Epithelial cell of proximal tubule (primary cell): ENCODE measurements around the gene STAT6. TPM values are rescaled to one million over a fixed set of nuclear protein-coding genes. Genes with fewer than 3 reads are reported as not detected.

Experiments
- DNase-seq: peaks from one replicate; pipeline ENCODE4 v3.0.0-alpha.2; 2011; ENCODE audit warnings: low read depth
- H3K4me3 ChIP-seq: 2 replicates; pipeline ENCODE4 v1.5.1; 2011; ENCODE audit warnings: low read depth, mild to moderate bottlenecking, low read length
- total RNA-seq: library from RNA; depleted of rRNA; stranded (reverse); fragments of >200 nt; gene quantifications from 2 replicates; pipeline ENCODE4 v1.2.3, GENCODE V29; 2015
- TF ChIP-seq, protein P1 (sequence below): conservative IDR thresholded peaks from 2 replicates; pipeline ENCODE4 v1.5.1; 2012; ENCODE audit warnings: low read depth, mild to moderate bottlenecking, low read length

STAT6 gene
- total RNA-seq, 1 donor from 2014 or later = 71.4 TPM

- H3K4me3 ChIP-seq = no peak within 1 kb of the TSS
- no peak for DNase-seq
- TF ChIP-seq, protein P1, sequence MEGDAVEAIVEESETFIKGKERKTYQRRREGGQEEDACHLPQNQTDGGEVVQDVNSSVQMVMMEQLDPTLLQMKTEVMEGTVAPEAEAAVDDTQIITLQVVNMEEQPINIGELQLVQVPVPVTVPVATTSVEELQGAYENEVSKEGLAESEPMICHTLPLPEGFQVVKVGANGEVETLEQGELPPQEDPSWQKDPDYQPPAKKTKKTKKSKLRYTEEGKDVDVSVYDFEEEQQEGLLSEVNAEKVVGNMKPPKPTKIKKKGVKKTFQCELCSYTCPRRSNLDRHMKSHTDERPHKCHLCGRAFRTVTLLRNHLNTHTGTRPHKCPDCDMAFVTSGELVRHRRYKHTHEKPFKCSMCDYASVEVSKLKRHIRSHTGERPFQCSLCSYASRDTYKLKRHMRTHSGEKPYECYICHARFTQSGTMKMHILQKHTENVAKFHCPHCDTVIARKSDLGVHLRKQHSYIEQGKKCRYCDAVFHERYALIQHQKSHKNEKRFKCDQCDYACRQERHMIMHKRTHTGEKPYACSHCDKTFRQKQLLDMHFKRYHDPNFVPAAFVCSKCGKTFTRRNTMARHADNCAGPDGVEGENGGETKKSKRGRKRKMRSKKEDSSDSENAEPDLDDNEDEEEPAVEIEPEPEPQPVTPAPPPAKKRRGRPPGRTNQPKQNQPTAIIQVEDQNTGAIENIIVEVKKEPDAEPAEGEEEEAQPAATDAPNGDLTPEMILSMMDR = no peak
These were observed 61.3 kb downstream of the STAT6 start, which contains the start of gene MYO1A for GRCh38 chr12:57049890-57050289. TSS of gene MYO1A (minus strand) at chr12:57050129. CDS start at chr12:57048323, 1,806 bp downstream.

DNA sequence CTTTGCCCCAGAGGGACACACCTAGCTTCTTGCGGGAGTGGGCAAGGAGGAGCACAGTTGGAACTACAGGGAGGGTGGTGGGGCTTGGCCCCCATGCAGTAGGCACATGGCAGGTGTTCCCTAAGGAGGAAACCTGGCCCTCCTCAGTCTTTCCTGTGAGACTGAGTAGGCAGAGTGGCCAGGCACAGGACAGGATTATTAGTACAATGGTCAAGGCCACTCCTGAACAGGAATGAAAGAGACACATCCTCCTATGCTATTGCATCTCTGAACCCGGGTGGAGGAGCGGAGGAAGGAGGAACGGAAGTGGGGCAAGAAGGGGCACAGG lies 62.1 kb downstream of the STAT6 start:
- TF ChIP-seq, protein P1 = no peak
- DNase-seq = no peak
- H3K4me3 ChIP-seq = no peak overlapping the region

- TF ChIP-seq, protein P1 = no peak
- no peak for DNase-seq
These were observed 62.6 kb downstream of the STAT6 start for GRCh38 chr12:57048423-57049118.

DNA sequence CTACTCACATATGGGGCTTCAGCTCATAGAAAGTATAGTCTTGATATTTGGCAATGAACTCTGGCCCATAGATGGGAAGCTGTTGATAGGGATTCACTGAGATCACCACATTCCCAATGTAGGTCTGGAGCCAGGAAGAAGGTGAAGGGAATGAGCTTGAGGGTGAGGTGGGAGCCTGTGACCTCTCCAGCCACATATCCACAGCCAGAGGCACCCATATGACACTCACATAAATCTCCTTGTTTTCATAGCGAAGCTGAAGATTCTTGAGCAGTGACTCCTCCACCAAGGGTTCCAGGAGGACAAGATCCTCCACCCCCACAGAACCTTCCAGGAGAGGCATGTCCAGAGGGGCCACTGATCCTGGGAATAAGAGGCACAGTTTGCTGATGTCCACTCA lies 63.2 kb downstream of the STAT6 start:
- TF ChIP-seq, protein P1 = no peak
- DNase-seq = no peak
- H3K4me3 ChIP-seq = no peak overlapping the region

More at GRCh38 chr12:57048423-57049118, 62.6 kb downstream of the STAT6 start:
- H3K4me3 ChIP-seq = no peak overlapping the region

- no peak overlapping the region for H3K4me3 ChIP-seq
- DNase-seq = no peak
- TF ChIP-seq, protein P1 = no peak
These were observed 63.9 kb downstream of the STAT6 start for GRCh38 chr12:57046947-57047890.

DNA sequence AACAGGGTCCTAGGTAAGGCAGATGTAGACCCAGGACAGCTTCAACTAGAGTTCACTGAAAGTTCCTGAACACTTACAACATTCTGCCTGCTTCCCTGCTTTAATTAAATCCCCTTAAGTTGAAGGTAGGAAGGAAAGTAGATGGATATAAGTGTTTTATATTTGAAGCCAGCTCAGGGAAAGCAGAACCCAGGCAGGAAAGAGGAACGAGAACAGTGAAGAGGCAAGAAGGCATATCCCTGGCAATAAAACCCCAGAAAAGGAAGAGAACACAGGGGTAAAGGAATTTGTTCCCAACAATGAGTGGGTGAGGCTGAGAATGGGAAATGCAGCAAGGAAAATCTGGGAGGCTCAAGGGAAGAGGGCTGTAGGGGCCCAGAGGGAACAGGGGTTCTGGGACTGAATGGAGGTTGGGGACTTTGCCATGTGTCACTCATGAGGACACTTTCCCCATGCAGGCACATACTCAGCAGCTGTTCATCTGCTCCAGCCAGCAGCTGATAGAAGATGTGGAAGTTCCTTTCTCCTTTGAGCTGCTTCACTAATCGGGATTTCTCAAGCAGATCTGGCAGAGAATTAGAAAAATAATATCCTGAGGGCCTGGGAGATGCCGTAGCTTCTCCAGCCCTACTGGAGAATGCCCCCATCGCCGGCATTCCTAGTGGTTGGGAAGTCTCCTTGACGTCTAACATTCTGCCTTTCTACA lies 64.9 kb downstream of the STAT6 start:
- TF ChIP-seq, protein P1 = no peak

More for the DNA sequence above, 64.9 kb downstream of the STAT6 start:
- H3K4me3 ChIP-seq = no peak overlapping the region
- no peak for DNase-seq

Other genes starting within 250 kb of the STAT6 start
- not detected in 2 replicates for gene SDR9C7, start 177.0 kb downstream of the STAT6 start, total RNA-seq
- gene RDH16, start 153.8 kb downstream of the STAT6 start, total RNA-seq = 0.12 TPM in 1 of 2 replicates, not detected in the other
- gene ZBTB39, start 104.8 kb downstream of the STAT6 start, total RNA-seq = 4.7 and 5.4 TPM in 2 replicates
- gene TAC3, start 94.8 kb downstream of the STAT6 start, total RNA-seq = not detected in 2 replicates
- 0.07 TPM in 1 of 2 replicates, not detected in the other for gene MYO1A, start 61.2 kb downstream of the STAT6 start, total RNA-seq
- gene NEMP1, start 32.6 kb downstream of the STAT6 start, total RNA-seq = 15.7 and 18.7 TPM in 2 replicates
- gene NAB2, start 22.2 kb downstream of the STAT6 start, total RNA-seq = 15.9 and 24.4 TPM in 2 replicates
- gene LRP1, start 17.1 kb upstream of the STAT6 start, total RNA-seq = 0.72 and 8.9 TPM in 2 replicates
- gene LRP1-AS, start 36.3 kb upstream of the STAT6 start, total RNA-seq = not detected in 2 replicates
- gene NXPH4, start 105.4 kb upstream of the STAT6 start, total RNA-seq = not detected in 2 replicates
- 118 and 258 TPM in 2 replicates for gene SHMT2, start 118.3 kb upstream of the STAT6 start, total RNA-seq
- gene STAC3, start 139.8 kb upstream of the STAT6 start, total RNA-seq = not detected in 2 replicates